Adipocyte (in vitro differentiated cells): ENCODE data around the gene MUC13.

Experiments
- DNase-seq: peaks from one replicate; pipeline ENCODE4 v3.0.0-alpha.2; 2015; ENCODE audit warnings: low read depth
- H3K27me3 ChIP-seq: replicated peaks from 2 replicates; pipeline ENCODE4 v1.7.0; 2013; ENCODE audit warnings: mild to moderate bottlenecking, low read length, moderate library complexity; ENCODE audit not compliant: control insufficient read depth, insufficient read depth
- H3K36me3 ChIP-seq: 2 replicates; pipeline ENCODE4 v1.7.0; 2013; ENCODE audit warnings: low read length, mild to moderate bottlenecking, moderate library complexity; ENCODE audit not compliant: control insufficient read depth, insufficient read depth, severe bottlenecking
- H3K4me1 ChIP-seq: 2 replicates; pipeline ENCODE4 v1.7.0; 2013; ENCODE audit warnings: mild to moderate bottlenecking, low read length, moderate library complexity; ENCODE audit not compliant: control insufficient read depth, insufficient read depth
- H3K4me3 ChIP-seq: 2 replicates; pipeline ENCODE4 v1.7.0; 2013; ENCODE audit warnings: mild to moderate bottlenecking, low read length, moderate library complexity
- H3K9ac ChIP-seq: 2 replicates; pipeline ENCODE4 v1.7.0; 2013; ENCODE audit warnings: mild to moderate bottlenecking, low read length, moderate library complexity
- H3K9me3 ChIP-seq: 2 replicates; pipeline ENCODE4 v1.7.0; 2013; ENCODE audit warnings: mild to moderate bottlenecking, low read length, moderate library complexity; ENCODE audit not compliant: control insufficient read depth

The MUC13 gene, protein sequence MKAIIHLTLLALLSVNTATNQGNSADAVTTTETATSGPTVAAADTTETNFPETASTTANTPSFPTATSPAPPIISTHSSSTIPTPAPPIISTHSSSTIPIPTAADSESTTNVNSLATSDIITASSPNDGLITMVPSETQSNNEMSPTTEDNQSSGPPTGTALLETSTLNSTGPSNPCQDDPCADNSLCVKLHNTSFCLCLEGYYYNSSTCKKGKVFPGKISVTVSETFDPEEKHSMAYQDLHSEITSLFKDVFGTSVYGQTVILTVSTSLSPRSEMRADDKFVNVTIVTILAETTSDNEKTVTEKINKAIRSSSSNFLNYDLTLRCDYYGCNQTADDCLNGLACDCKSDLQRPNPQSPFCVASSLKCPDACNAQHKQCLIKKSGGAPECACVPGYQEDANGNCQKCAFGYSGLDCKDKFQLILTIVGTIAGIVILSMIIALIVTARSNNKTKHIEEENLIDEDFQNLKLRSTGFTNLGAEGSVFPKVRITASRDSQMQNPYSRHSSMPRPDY

DNA sequence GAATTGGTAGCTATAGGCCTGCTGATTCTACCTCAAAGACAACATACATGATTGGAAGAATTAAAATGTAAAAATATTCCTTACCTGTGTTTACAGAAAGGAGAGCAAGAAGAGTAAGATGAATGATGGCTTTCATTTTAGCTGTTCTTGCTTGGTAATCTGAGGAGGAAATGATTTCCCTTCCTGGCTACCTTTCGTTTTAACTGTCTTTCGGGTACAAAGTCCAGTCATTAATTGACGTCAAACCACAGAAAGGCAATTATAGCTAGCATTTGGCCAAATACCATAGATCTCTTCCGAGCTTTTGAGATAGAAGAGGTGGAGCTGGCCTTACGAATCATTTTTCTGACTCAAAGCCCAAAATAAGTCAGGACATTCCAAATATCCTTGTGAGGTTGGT, at the start of gene MUC13:
MUC13 (minus strand) TSS at position 175 of the 400 bp plus-strand sequence; CDS start at position 136, 39 bp downstream.
- H3K9ac ChIP-seq: no peak within 1 kb of the TSS
- H3K36me3 ChIP-seq: no peaks in the 10 kb centered on the region
- peaks cover 5% of the 10 kb centered on the region for H3K9me3 ChIP-seq
- H3K4me1 ChIP-seq: no peaks in the 10 kb centered on the region
- peaks cover 11% of the 10 kb centered on the region for H3K27me3 ChIP-seq
- H3K4me3 ChIP-seq: no peak within 1 kb of the TSS
- DNase-seq: no peak

DNA sequence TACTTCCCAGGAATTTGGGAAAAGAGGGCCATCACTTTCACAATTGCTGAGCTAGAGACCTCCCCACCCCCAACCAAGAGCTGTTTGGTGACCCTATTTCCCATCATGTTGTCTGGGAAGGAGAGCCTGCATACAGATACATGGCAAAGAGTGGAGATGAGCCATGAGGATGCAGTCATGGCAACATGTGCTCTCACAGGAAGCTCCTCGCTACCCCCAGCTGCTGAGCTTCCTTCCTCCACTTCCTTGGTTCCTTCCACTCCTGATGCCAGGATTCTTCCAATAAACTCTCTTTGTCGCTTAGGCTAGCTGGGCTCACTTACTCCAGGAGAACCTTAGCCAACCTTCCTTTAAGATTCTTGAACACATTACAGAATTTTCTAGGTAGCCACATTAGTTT, 48.3 kb upstream of the MUC13 start:
- DNase-seq: no peak
- peaks cover 35% of the 10 kb centered on the region for H3K36me3 ChIP-seq

DNA sequence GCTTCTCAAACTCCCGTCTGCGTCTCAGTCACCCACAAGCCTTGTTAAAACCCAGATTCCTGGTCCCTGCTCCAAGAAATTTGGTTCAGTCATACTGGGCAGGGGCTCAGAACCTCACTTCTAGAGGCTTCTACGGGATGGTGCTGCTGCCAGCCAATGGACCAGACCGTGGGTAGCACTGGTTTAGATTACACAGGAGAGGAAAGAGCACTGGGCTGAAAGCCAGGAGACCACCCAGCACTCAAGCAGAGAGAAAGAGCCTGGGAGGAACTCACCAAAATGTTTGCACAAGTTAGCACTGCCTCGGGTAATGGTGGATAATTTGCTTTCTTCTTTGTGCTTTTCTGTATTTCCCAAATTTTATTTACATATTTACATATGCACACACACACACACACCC, 46.9 kb upstream of the MUC13 start:
- no peak overlapping the region for H3K9ac ChIP-seq
- no peak for DNase-seq
- no peaks in the 10 kb centered on the region for H3K27me3 ChIP-seq
- H3K4me3 ChIP-seq: no peak overlapping the region
- peaks cover 21% of the 10 kb centered on the region for H3K4me1 ChIP-seq
- peaks cover 40% of the 10 kb centered on the region for H3K36me3 ChIP-seq
- H3K9me3 ChIP-seq: no peaks in the 10 kb centered on the region

More for the DNA sequence above, 48.3 kb upstream of the MUC13 start:
- Histone ChIP-seq H3K4me1 (peaks cover 23% of the 10 kb centered on the region), H3K27me3 (no peaks in the 10 kb centered on the region), H3K9me3 (no peaks in the 10 kb centered on the region), H3K4me3 (no peak overlapping the region), H3K9ac (no peak overlapping the region)

DNA sequence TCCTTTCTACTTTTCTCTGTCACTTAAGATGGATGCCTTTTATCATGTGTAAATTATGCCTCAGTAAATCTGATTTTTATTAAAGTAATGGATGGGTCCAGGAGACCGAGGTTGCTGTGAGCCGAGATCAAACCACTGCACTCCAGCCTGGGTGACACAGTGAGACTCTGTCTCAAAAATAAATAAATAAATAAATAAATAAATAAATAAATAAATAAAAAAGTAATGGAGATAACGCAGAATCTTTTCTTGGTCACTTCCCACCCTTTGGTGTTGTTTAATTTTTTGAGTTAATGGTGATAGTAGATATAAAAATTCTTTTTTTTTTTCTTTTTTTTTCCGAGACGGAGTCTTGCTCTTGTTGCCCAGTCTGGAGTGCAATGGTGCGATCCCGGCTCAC, 44.1 kb upstream of the MUC13 start:
- Histone ChIP-seq H3K4me1 (no peaks in the 10 kb centered on the region), H3K36me3 (peaks cover 57% of the 10 kb centered on the region), H3K9me3 (no peaks in the 10 kb centered on the region), H3K4me3 (no peak overlapping the region), H3K27me3 (no peaks in the 10 kb centered on the region), H3K9ac (no peak overlapping the region)
- DNase-seq: no peak

DNA sequence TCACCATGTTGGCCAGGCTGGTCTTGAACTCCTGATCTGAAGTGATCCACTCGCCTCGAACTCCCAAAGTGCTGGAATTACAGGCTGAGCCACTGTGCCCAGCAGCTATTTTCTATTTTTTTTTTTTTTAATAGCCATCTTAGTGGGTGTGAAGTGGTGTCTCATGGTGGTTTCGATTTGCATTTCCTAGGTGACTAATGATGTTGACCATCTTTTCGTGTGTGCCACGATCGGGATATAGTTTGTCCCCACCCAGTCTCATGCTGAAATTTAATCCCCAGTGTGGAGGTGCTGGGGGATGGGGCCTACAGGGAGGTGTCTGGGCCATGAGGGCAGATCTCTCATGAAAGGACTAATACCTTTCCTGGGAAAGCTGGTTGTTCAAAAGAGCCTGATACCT, 41.8 kb upstream of the MUC13 start:
- Histone ChIP-seq H3K9ac (no peak overlapping the region), H3K36me3 (peaks cover 66% of the 10 kb centered on the region), H3K9me3 (no peaks in the 10 kb centered on the region), H3K27me3 (no peaks in the 10 kb centered on the region), H3K4me1 (no peaks in the 10 kb centered on the region), H3K4me3 (no peak overlapping the region)
- no peak for DNase-seq

DNA sequence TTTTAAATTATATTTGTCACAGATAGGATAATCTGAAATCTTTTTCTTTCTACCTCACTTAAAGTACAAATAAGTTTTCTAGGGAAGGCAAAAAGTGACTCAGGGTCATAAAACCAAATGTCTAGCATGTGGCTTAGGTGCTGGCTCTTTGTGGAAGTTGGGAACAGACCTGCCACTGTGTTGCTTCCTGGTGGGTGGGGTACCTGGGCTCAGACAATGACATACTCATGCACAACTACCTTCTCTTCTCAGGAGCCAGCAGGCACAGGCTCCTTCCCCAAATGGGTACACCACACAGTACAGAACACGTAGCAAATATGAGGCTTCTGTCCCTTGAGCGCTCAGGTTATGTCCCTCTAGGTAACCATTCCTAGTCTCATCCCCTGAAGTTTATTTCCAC, 40.1 kb upstream of the MUC13 start:
- Histone ChIP-seq H3K9me3 (no peaks in the 10 kb centered on the region), H3K4me3 (no peak overlapping the region), H3K9ac (no peak overlapping the region), H3K27me3 (no peaks in the 10 kb centered on the region), H3K36me3 (peaks cover 76% of the 10 kb centered on the region), H3K4me1 (no peaks in the 10 kb centered on the region)
- no peak for DNase-seq

DNA sequence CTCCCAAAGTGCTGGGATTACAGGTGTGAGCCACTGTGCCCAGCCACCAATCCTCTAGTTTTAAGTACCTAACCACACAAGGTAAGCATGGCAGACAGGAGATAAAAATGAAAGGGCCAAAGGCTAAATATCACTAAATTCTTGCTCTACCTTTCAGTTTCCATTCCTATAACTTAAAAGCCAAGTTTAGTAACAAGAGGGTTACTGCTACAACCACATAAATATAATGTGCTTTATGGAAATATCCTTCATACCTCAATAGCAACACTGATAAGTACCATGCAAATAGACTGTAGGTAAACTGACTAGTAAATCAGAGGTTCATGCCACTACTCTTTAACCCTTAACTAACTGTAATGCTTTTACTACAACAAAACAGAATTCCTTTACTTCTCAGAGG, 38.7 kb upstream of the MUC13 start:
- H3K36me3 ChIP-seq: peaks cover 87% of the 10 kb centered on the region
- no peak overlapping the region for H3K4me3 ChIP-seq
- no peak for DNase-seq
- H3K9ac ChIP-seq: no peak overlapping the region
- no peaks in the 10 kb centered on the region for H3K9me3 ChIP-seq
- H3K4me1 ChIP-seq: no peaks in the 10 kb centered on the region
- H3K27me3 ChIP-seq: no peaks in the 10 kb centered on the region

DNA sequence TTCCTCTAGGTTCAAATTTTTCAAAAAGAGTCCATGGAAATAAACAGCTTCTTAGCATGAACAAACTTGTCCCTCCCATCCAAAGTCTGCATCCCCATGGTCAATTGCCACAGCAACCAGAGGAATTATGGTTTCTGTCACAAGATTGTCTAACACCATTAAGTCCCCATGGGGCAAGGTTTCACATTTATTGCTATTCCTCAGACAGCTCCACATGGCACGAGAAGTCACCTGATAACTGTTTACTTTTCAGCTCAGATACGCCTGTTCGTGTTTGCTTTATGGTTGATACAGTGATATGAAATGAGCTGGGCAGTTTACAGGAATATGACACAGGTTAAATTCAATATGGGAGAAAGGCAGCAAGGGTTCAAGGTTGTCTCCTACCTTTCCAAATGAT, 37.9 kb upstream of the MUC13 start:
- Histone ChIP-seq H3K4me1 (no peaks in the 10 kb centered on the region), H3K4me3 (no peak overlapping the region), H3K27me3 (no peaks in the 10 kb centered on the region), H3K9me3 (no peaks in the 10 kb centered on the region), H3K9ac (no peak overlapping the region), H3K36me3 (peaks cover 85% of the 10 kb centered on the region)
- DNase-seq: no peak

DNA sequence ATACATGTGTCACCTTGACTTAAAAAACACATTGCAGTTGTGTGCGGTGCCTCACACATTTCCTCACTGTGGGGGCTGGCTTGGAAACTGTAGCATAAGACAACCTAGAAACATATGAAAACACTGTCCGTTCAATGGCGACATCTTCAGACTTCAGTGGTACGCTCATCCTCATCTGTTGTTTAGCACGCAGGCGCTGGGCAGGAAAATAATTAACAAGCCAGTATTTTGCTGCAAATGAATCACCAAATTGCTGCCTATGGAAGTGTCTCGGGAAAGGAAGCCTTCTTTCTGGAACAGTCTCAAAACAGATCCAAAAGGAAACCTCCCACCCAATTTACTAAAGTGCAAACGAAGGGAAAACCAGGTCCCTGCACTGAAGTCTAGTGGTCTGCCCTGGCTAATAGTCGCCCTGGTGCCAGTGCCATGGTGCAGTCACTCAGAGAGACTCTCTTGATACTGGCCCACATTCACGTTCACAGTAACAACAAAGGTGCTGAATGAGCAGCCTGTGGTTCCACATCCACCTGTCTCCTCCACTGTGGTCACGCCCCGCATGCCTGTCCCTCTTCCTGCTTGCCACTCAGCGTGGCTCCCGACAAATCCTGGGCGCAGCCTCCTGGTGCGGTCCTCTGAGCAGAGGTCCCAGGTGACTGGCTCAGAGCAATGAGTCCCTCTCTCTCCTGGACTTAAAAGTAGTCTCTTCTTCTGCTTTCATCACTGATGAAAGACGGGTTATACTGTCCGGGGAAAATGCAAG, 35.6 kb upstream of the MUC13 start:
- Histone ChIP-seq H3K4me1 (no peaks in the 10 kb centered on the region), H3K4me3 (no peak overlapping the region), H3K9ac (no peak overlapping the region), H3K27me3 (no peaks in the 10 kb centered on the region), H3K9me3 (no peaks in the 10 kb centered on the region), H3K36me3 (peaks cover 64% of the 10 kb centered on the region)
- no peak for DNase-seq

DNA sequence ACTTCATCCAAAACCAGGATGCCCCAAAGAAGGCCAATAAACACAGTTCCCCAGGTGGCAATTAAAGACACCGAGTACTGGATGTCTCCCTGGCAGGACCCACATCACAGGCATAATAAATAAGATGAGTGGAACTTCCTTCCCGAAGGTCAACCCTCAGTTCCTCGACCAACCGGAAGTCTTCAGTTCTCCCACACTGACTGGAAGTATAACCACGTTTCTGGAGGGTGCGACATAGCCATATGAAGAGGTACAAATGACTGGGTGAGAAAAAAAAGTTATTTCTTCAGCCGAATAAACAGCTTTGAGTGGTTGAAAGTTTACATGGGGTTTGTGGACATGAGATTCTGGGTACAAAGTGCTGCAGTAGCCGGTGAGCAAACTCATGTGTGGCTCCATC, 34.6 kb upstream of the MUC13 start:
- Histone ChIP-seq H3K4me3 (no peak overlapping the region), H3K9me3 (no peaks in the 10 kb centered on the region), H3K36me3 (peaks cover 58% of the 10 kb centered on the region), H3K9ac (no peak overlapping the region), H3K27me3 (no peaks in the 10 kb centered on the region), H3K4me1 (no peaks in the 10 kb centered on the region)
- no peak for DNase-seq

DNA sequence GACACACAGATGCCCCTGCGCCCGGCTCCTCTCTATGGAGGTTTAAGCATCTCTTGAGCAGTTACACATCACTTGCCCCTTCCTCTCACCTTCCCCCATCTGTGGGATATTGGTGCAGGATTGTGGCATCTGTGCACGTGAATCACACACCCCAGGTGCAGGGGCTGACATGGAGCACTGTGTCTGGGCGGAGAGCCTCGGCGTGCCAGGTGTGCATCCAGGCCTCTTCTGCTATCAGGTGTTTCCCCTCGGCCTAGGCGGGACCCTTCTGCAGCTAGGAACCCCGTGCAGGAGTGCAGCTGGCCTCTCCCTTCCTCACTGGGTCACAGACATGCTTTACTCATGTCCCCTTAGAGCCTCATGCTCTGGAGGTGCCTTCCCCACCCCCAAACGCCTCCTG, 33.4 kb upstream of the MUC13 start:
- H3K9me3 ChIP-seq: no peaks in the 10 kb centered on the region
- DNase-seq: no peak
- H3K36me3 ChIP-seq: peaks cover 46% of the 10 kb centered on the region
- no peaks in the 10 kb centered on the region for H3K4me1 ChIP-seq
- H3K27me3 ChIP-seq: no peaks in the 10 kb centered on the region
- H3K4me3 ChIP-seq: no peak overlapping the region
- no peak overlapping the region for H3K9ac ChIP-seq
